ENCODE data around the gene PLCXD1.
A peak's percentile ranks its signal among the peaks of the same experiment; 100 is the strongest.
"Not testable (repeated sequence)": the region's sequence is repeated elsewhere in the genome, so short reads cannot be mapped to it uniquely, and the experiment has no call there.

The PLCXD1 gene

GRCh38 chrX:261919-262352 is 19.2 kb upstream of the PLCXD1 start:
- Histone ChIP-seq H2BK12ac (ENCODE audit: low read length) (peak overlapping the region; percentile 99), H2BK120ac (ENCODE audit: insufficient read depth, low read length, poor library complexity) (peak overlapping the region; percentile 96), H3K4ac (ENCODE audit: low read depth, low read length) (no peak overlapping the region), H3K4me3 (ENCODE audit: low read depth, low read length) (no peak overlapping the region), H4K8ac (ENCODE audit: low read depth, low read length) (peak overlapping the region; percentile 87), H3K4me1 (ENCODE audit: control insufficient read depth in 1 of 2, insufficient read depth in 2 of 2, low read length in 2 of 2) (peaks cover 11 to 14% of the 10 kb centered on the region in 2 experiments), H3K14ac (ENCODE audit: low read length) (peak overlapping the region; percentile 81), H3K9me3 (ENCODE audit: insufficient read depth, low read depth, low read length) (peaks cover 3% of the 10 kb centered on the region), H2AFZ (ENCODE audit: insufficient read depth, low read length, poor library complexity) (no peak overlapping the region), H2BK5ac (ENCODE audit: low read depth, low read length, poor library complexity) (peak overlapping the region; percentile 19), H3K18ac (ENCODE audit: low read length) (no peak overlapping the region), H4K91ac (ENCODE audit: low read depth, low read length) (peak overlapping the region; percentile 94), H3K27ac (ENCODE audit: low read depth, low read length) (peak overlapping the region; percentile 94), H2AK5ac (ENCODE audit: low read length) (no peak overlapping the region), H3K9ac (ENCODE audit: low read length) (no peak overlapping the region), H4K12ac (ENCODE audit: low read depth, low read length) (no peak overlapping the region), H3K36me3 (ENCODE audit: control insufficient read depth in 1 of 2, insufficient read depth in 2 of 2, low read length in 2 of 2) (no peaks in the 10 kb centered on the region), H3K79me1 (ENCODE audit: low read length) (peaks cover 15% of the 10 kb centered on the region), H3K79me2 (ENCODE audit: control insufficient read depth, insufficient read depth, low read length, poor library complexity) (peaks cover 3% of the 10 kb centered on the region), H3K4me2 (ENCODE audit: low read length) (peak overlapping the region; percentile 48), H3K23ac (ENCODE audit: low read length) (no peak overlapping the region), H3K27me3 (ENCODE audit: insufficient read depth, low read length) (no peaks in the 10 kb centered on the region)
- no peak for DNase-seq
- WGBS (ENCODE audit: extremely low coverage, insufficient coverage, insufficient read length), result no CpG with 5 or more reads among the region's 12 CpGs

- H2AK5ac ChIP-seq (ENCODE audit: low read length), result peak overlapping the region; percentile 92
- H3K27ac ChIP-seq (ENCODE audit: low read depth, low read length), result peak overlapping the region; percentile 94
- H2BK120ac ChIP-seq (ENCODE audit: insufficient read depth, low read length, poor library complexity), result peak overlapping the region; percentile 96
- DNase-seq, result no peak
- peaks cover 11 to 14% of the 10 kb centered on the region in 2 experiments for H3K4me1 ChIP-seq (ENCODE audit: control insufficient read depth in 1 of 2, insufficient read depth in 2 of 2, low read length in 2 of 2)
- no CpG with 5 or more reads among the region's 13 CpGs for WGBS (ENCODE audit: extremely low coverage, insufficient coverage, insufficient read length)
- peak overlapping the region; percentile 81 for H3K14ac ChIP-seq (ENCODE audit: low read length)
- H2BK5ac ChIP-seq (ENCODE audit: low read depth, low read length, poor library complexity), result peak overlapping the region; percentile 19
- no peak overlapping the region for H3K23ac ChIP-seq (ENCODE audit: low read length)
- no peak overlapping the region for H3K4me2 ChIP-seq (ENCODE audit: low read length)
- H2AFZ ChIP-seq (ENCODE audit: insufficient read depth, low read length, poor library complexity), result peak overlapping the region; percentile 48
- H3K4ac ChIP-seq (ENCODE audit: low read depth, low read length), result peak overlapping the region; percentile 48
- H3K27me3 ChIP-seq (ENCODE audit: insufficient read depth, low read length), result no peaks in the 10 kb centered on the region
- H3K9me3 ChIP-seq (ENCODE audit: insufficient read depth, low read depth, low read length), result peaks cover 3% of the 10 kb centered on the region
- H2BK12ac ChIP-seq (ENCODE audit: low read length), result peak overlapping the region; percentile 99
- H3K18ac ChIP-seq (ENCODE audit: low read length), result no peak overlapping the region
- no peak overlapping the region for H4K12ac ChIP-seq (ENCODE audit: low read depth, low read length)
- H3K79me2 ChIP-seq (ENCODE audit: control insufficient read depth, insufficient read depth, low read length, poor library complexity), result peaks cover 3% of the 10 kb centered on the region
- H3K36me3 ChIP-seq (ENCODE audit: control insufficient read depth in 1 of 2, insufficient read depth in 2 of 2, low read length in 2 of 2), result no peaks in the 10 kb centered on the region
- peak overlapping the region; percentile 87 for H4K8ac ChIP-seq (ENCODE audit: low read depth, low read length)
- no peak overlapping the region for H3K4me3 ChIP-seq (ENCODE audit: low read depth, low read length)
- peaks cover 15% of the 10 kb centered on the region for H3K79me1 ChIP-seq (ENCODE audit: low read length)
- H3K9ac ChIP-seq (ENCODE audit: low read length), result no peak overlapping the region
- H4K91ac ChIP-seq (ENCODE audit: low read depth, low read length), result peak overlapping the region; percentile 94
These were observed 18.7 kb upstream of the PLCXD1 start for GRCh38 chrX:262381-262909.

GRCh38 chrX:264006-264405 is 17.2 kb upstream of the PLCXD1 start:
- peaks cover 11 to 14% of the 10 kb centered on the region in 2 experiments for H3K4me1 ChIP-seq (ENCODE audit: control insufficient read depth in 1 of 2, insufficient read depth in 2 of 2, low read length in 2 of 2)
- H3K9me3 ChIP-seq (ENCODE audit: insufficient read depth, low read depth, low read length); H3K27ac ChIP-seq (ENCODE audit: low read depth, low read length); H3K23ac ChIP-seq (ENCODE audit: low read length); H4K8ac ChIP-seq (ENCODE audit: low read depth, low read length); H2BK120ac ChIP-seq (ENCODE audit: insufficient read depth, low read length, poor library complexity); H3K36me3 ChIP-seq (ENCODE audit: control insufficient read depth in 1 of 2, insufficient read depth in 2 of 2, low read length in 2 of 2); DNase-seq; H3K4me3 ChIP-seq (ENCODE audit: low read depth, low read length); H3K4me2 ChIP-seq (ENCODE audit: low read length); H3K9ac ChIP-seq (ENCODE audit: low read length); H3K79me2 ChIP-seq (ENCODE audit: control insufficient read depth, insufficient read depth, low read length, poor library complexity); H4K12ac ChIP-seq (ENCODE audit: low read depth, low read length); H3K4ac ChIP-seq (ENCODE audit: low read depth, low read length); H3K14ac ChIP-seq (ENCODE audit: low read length); H3K18ac ChIP-seq (ENCODE audit: low read length); H3K27me3 ChIP-seq (ENCODE audit: insufficient read depth, low read length); H2AFZ ChIP-seq (ENCODE audit: insufficient read depth, low read length, poor library complexity); H2BK5ac ChIP-seq (ENCODE audit: low read depth, low read length, poor library complexity); H2AK5ac ChIP-seq (ENCODE audit: low read length): not testable (repeated sequence)
- peaks cover 15% of the 10 kb centered on the region for H3K79me1 ChIP-seq (ENCODE audit: low read length)
- peak overlapping the region; percentile 10 for H4K91ac ChIP-seq (ENCODE audit: low read depth, low read length)
- H2BK12ac ChIP-seq (ENCODE audit: low read length), result peak overlapping the region; percentile 21
- no CpG with 5 or more reads among the region's 16 CpGs for WGBS (ENCODE audit: extremely low coverage, insufficient coverage, insufficient read length)

- Histone ChIP-seq H3K4ac (ENCODE audit: low read depth, low read length) (no peak overlapping the region), H3K9me3 (ENCODE audit: insufficient read depth, low read depth, low read length) (no peaks in the 10 kb centered on the region), H2BK120ac (ENCODE audit: insufficient read depth, low read length, poor library complexity) (no peak overlapping the region)
These were observed 16.3 kb upstream of the PLCXD1 start for GRCh38 chrX:264634-265455.

More at GRCh38 chrX:264634-265455, 16.3 kb upstream of the PLCXD1 start:
- Histone ChIP-seq H3K27me3 (ENCODE audit: insufficient read depth, low read length) (no peaks in the 10 kb centered on the region), H2AK5ac (ENCODE audit: low read length) (no peak overlapping the region), H4K12ac (ENCODE audit: low read depth, low read length) (no peak overlapping the region), H2BK5ac (ENCODE audit: low read depth, low read length, poor library complexity) (no peak overlapping the region), H3K4me3 (ENCODE audit: low read depth, low read length) (no peak overlapping the region), H3K79me2 (ENCODE audit: control insufficient read depth, insufficient read depth, low read length, poor library complexity) (peaks cover 3% of the 10 kb centered on the region), H3K23ac (ENCODE audit: low read length) (no peak overlapping the region), H3K4me2 (ENCODE audit: low read length) (no peak overlapping the region), H3K79me1 (ENCODE audit: low read length) (peaks cover 15% of the 10 kb centered on the region), H3K14ac (ENCODE audit: low read length) (no peak overlapping the region), H4K91ac (ENCODE audit: low read depth, low read length) (no peak overlapping the region), H3K27ac (ENCODE audit: low read depth, low read length) (no peak overlapping the region), H2BK12ac (ENCODE audit: low read length) (no peak overlapping the region), H4K8ac (ENCODE audit: low read depth, low read length) (no peak overlapping the region), H2AFZ (ENCODE audit: insufficient read depth, low read length, poor library complexity) (no peak overlapping the region), H3K4me1 (ENCODE audit: control insufficient read depth in 1 of 2, insufficient read depth in 2 of 2, low read length in 2 of 2) (peaks cover 11 to 12% of the 10 kb centered on the region in 2 experiments), H3K9ac (ENCODE audit: low read length) (no peak overlapping the region), H3K36me3 (ENCODE audit: control insufficient read depth in 1 of 2, insufficient read depth in 2 of 2, low read length in 2 of 2) (no peaks in the 10 kb centered on the region), H3K18ac (ENCODE audit: low read length) (no peak overlapping the region)
- DNase-seq, result peak in 1 of 2 donors; percentile 30
- WGBS (ENCODE audit: extremely low coverage, insufficient coverage, insufficient read length), result no CpG with 5 or more reads among the region's 16 CpGs
